ENCODE measurements around the gene LIPT2. TPM values are rescaled to one million over a fixed set of nuclear protein-coding genes. Genes with fewer than 3 reads are reported as not detected.

LIPT2 gene
- total and polyA plus RNA-seq, 2 donors (not counting 1 experiment from before 2014, with no cell fraction given): 6.5 to 8.3 TPM

DNA sequence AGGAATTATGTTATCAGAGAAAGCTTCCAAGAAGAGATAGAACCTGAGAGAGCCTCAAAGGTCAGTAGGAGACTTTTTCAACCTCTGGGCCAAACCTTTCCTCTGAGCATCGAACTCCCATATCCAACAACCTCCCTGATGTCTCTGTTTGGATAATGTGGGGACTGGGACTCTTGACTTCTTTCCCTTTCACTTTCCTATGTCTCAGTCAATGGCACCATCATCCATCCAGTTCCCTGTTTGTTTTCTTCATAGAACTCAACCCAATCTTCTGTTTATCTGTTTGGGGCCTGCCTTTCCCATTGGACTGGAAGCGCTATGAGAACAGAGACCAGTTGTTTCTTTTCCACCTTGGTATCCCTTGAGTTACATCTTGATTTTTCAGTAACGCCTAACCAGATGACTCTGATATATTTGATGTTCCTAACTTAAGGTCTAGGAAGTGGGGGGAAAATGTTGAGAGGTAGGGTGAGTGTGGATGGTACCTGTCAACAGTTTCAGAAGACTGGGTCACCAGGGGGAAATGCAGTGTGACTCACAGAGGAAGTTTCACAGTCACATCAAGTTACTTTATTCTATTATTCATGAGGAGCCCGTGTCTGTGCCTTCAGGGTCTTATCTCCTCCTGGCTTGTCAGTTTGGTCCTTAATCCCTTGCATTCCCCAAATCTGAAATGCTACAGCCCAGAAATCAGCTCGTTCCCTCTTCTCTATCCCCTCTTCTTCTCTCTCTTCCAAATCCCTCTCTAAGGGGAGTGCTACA, 21.7 kb downstream of the LIPT2 start:
- Histone ChIP-seq H3K79me2 (ENCODE audit: control insufficient read depth, insufficient read depth, low read length) (no peaks in the 10 kb centered on the region), H4K20me1 (ENCODE audit: control insufficient read depth, insufficient read depth, low read length, poor library complexity, severe bottlenecking) (no peaks in the 10 kb centered on the region), H2AFZ (ENCODE audit: insufficient read depth, low read depth, low read length, poor library complexity, severe bottlenecking) (no peak overlapping the region), H3K4me1 (ENCODE audit: control insufficient read depth in 2 of 2, insufficient read depth in 2 of 2, low read length in 2 of 2) (peaks cover 0 to 4% of the 10 kb centered on the region in 2 donors), H3K27me3 (replicated peaks in 1 of 4; ENCODE audit: control extremely low read depth in 1 of 4, control insufficient read depth in 3 of 4, insufficient read depth in 4 of 4, low read length in 3 of 4) (peaks cover 0 to 14% (median 8%) of the 10 kb centered on the region in 4 experiments), H3K4me3 (ENCODE audit: control extremely low read depth in 1 of 5, extremely low read depth in 1 of 5, insufficient read depth in 1 of 5, low read depth in 2 of 5, low read length in 4 of 5) (no peak overlapping the region), H3K27ac (ENCODE audit: low read length in 2 of 2) (no peak overlapping the region), H3K9ac (ENCODE audit: low read length) (no peak overlapping the region), H3K4me2 (replicated peaks; ENCODE audit: low read depth, low read length, poor library complexity, severe bottlenecking) (no peak overlapping the region), H3K36me3 (replicated peaks in 1 of 2; ENCODE audit: control extremely low read depth in 1 of 2, control insufficient read depth in 1 of 2, extremely low read depth in 1 of 2, insufficient read depth in 2 of 2, low read length in 1 of 2) (no peaks in the 10 kb centered on the region), H3K9me3 (ENCODE audit: control extremely low read depth in 1 of 3, control insufficient read depth in 2 of 3, insufficient read depth in 1 of 3, low read length in 2 of 3) (no peaks in the 10 kb centered on the region)
- ChIA-PET POLR2A (no interaction called here), CTCF (no interaction called here)
- Mint-ChIP-seq H3K27ac (no peak overlapping the region), H3K4me1 (peaks cover 6% of the 10 kb centered on the region), H3K9me3 (ENCODE audit: insufficient read depth) (no peaks in the 10 kb centered on the region), H3K4me3 (no peak overlapping the region), H3K27me3 (peaks cover 27% of the 10 kb centered on the region)
- ATAC-seq (ENCODE audit: low read depth) (no peak), DNase-seq (no peak)
- WGBS (ENCODE audit: insufficient coverage): 72% methylated on average over 3 of the region's 5 CpGs
- TF ChIP-seq EZH2 (IDR thresholded peaks at IDR 0.05; ENCODE audit: borderline replicate concordance, insufficient read depth, low read depth, low read length, poor library complexity, severe bottlenecking): no peak
- TF ChIP-seq, protein P1, sequence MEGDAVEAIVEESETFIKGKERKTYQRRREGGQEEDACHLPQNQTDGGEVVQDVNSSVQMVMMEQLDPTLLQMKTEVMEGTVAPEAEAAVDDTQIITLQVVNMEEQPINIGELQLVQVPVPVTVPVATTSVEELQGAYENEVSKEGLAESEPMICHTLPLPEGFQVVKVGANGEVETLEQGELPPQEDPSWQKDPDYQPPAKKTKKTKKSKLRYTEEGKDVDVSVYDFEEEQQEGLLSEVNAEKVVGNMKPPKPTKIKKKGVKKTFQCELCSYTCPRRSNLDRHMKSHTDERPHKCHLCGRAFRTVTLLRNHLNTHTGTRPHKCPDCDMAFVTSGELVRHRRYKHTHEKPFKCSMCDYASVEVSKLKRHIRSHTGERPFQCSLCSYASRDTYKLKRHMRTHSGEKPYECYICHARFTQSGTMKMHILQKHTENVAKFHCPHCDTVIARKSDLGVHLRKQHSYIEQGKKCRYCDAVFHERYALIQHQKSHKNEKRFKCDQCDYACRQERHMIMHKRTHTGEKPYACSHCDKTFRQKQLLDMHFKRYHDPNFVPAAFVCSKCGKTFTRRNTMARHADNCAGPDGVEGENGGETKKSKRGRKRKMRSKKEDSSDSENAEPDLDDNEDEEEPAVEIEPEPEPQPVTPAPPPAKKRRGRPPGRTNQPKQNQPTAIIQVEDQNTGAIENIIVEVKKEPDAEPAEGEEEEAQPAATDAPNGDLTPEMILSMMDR (IDR thresholded peaks at IDR 0.05): no peak
- intact Hi-C loops (cut with micrococcal nuclease): no loop called here

DNA sequence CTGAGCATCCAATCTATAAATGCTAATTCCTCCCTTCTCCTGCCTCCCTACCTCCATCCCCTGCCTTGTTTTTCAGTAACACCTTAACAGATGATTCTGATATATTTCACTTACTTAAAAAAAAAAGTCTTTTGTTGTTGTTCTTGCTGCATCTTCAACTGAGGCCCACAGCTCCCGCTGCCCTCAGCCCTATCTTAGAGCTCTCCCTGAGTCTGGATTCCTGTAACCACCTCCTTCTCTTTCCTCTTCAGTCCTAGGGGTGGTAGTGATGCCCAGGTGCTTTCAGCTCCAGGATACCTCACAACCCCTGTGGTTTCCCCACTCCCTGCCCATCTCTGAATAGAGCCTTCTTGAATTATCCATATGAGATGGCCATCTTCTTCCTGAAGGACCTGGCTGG, 22.5 kb downstream of the LIPT2 start:
- no peak overlapping the region for H3K4me3 ChIP-seq (ENCODE audit: control extremely low read depth in 1 of 5, extremely low read depth in 1 of 5, insufficient read depth in 1 of 5, low read depth in 2 of 5, low read length in 4 of 5)
- no peaks in the 10 kb centered on the region for H3K36me3 ChIP-seq (replicated peaks in 1 of 2; ENCODE audit: control extremely low read depth in 1 of 2, control insufficient read depth in 1 of 2, extremely low read depth in 1 of 2, insufficient read depth in 2 of 2, low read length in 1 of 2)
- no peak overlapping the region for H3K27ac Mint-ChIP-seq
- no peak for ATAC-seq (ENCODE audit: low read depth)
- ChIA-PET CTCF (interaction anchor here (1.2 kb wide), 1 partner anchor 22 kb away, joined by 3 read pairs; no protein-coding TSS in a partner anchor), POLR2A (no interaction called here)
- DNase-seq: no peak
- H3K4me1 ChIP-seq (ENCODE audit: control insufficient read depth in 2 of 2, insufficient read depth in 2 of 2, low read length in 2 of 2): peaks cover 0 to 4% of the 10 kb centered on the region in 2 donors
- no CpG with 5 or more reads among the region's 1 CpG for WGBS (ENCODE audit: insufficient coverage)
- no peak overlapping the region for H3K9ac ChIP-seq (ENCODE audit: low read length)
- no peak overlapping the region for H3K4me2 ChIP-seq (replicated peaks; ENCODE audit: low read depth, low read length, poor library complexity, severe bottlenecking)
- no peak overlapping the region for H3K27ac ChIP-seq (ENCODE audit: low read length in 2 of 2)
- no peaks in the 10 kb centered on the region for H3K79me2 ChIP-seq (ENCODE audit: control insufficient read depth, insufficient read depth, low read length)
- H3K4me3 Mint-ChIP-seq: no peak overlapping the region
- intact Hi-C loops (cut with micrococcal nuclease): no loop called here
- H2AFZ ChIP-seq (ENCODE audit: insufficient read depth, low read depth, low read length, poor library complexity, severe bottlenecking): no peak overlapping the region
- TF ChIP-seq, protein P1 (IDR thresholded peaks at IDR 0.05): no peak
- TF ChIP-seq EZH2 (IDR thresholded peaks at IDR 0.05; ENCODE audit: borderline replicate concordance, insufficient read depth, low read depth, low read length, poor library complexity, severe bottlenecking): no peak
- peaks cover 6% of the 10 kb centered on the region for H3K4me1 Mint-ChIP-seq
- no peaks in the 10 kb centered on the region for H3K9me3 Mint-ChIP-seq (ENCODE audit: insufficient read depth)
- no peaks in the 10 kb centered on the region for H3K9me3 ChIP-seq (ENCODE audit: control extremely low read depth in 1 of 3, control insufficient read depth in 2 of 3, insufficient read depth in 1 of 3, low read length in 2 of 3)
- peaks cover 0 to 20% (median 12%) of the 10 kb centered on the region in 4 experiments for H3K27me3 ChIP-seq (replicated peaks in 1 of 4; ENCODE audit: control extremely low read depth in 1 of 4, control insufficient read depth in 3 of 4, insufficient read depth in 4 of 4, low read length in 3 of 4)
- H3K27me3 Mint-ChIP-seq: peaks cover 31% of the 10 kb centered on the region
- no peaks in the 10 kb centered on the region for H4K20me1 ChIP-seq (ENCODE audit: control insufficient read depth, insufficient read depth, low read length, poor library complexity, severe bottlenecking)
